K562 (cell line): ENCODE data around the gene STAU1. TPM values are rescaled to one million over a fixed set of nuclear protein-coding genes. Genes with fewer than 3 reads are reported as not detected.

ENCODE experiments used
- BACH1 ChIP-seq: fragments of 200-800 bp; sonication (Bioruptor generic); IDR thresholded peaks from 2 replicates; pipeline ENCODE4 v1.6.1; 2016; ENCODE audit warnings: missing genetic modification characterization, missing compliant biosample characterization
- DDX20 ChIP-seq: fragments of 450-650 bp; IDR thresholded peaks from 2 replicates; pipeline ENCODE4 v1.6.1; 2016; ENCODE audit warnings: missing genetic modification characterization, low read depth, mild to moderate bottlenecking, missing compliant biosample characterization, moderate library complexity
- EWSR1 ChIP-seq: fragments of 450-650 bp; IDR thresholded peaks from 2 replicates; pipeline ENCODE4 v1.6.1; 2018; ENCODE audit warnings: borderline replicate concordance, mild to moderate bottlenecking, low read depth, moderate library complexity; ENCODE audit not compliant: partially characterized antibody
- FOXP1 ChIP-seq: sonication (generic); formaldehyde crosslinking; IDR thresholded peaks from 2 replicates; pipeline ENCODE4 v1.8.0; 2022; ENCODE audit warnings: mild to moderate bottlenecking, missing genetic modification reagents
- GABPA ChIP-seq: fragments of 200-800 bp; sonication (Bioruptor generic); conservative IDR thresholded peaks from 2 replicates; pipeline ENCODE4 v1.6.1; 2016; ENCODE audit warnings: low read depth, missing genetic modification characterization, missing compliant biosample characterization
- ILF3 ChIP-seq: fragments of 450-650 bp; IDR thresholded peaks from 2 replicates; pipeline ENCODE4 v1.6.1; 2018; ENCODE audit warnings: antibody characterized with exemption, mild to moderate bottlenecking, moderate library complexity, borderline replicate concordance
- JUNB ChIP-seq: fragments of 450-650 bp; formaldehyde crosslinking; conservative IDR thresholded peaks from 2 replicates; pipeline ENCODE4 v1.4.0; 2020; ENCODE audit warnings: mild to moderate bottlenecking
- JUND ChIP-seq, 2 experiments: IDR thresholded peaks; 2 replicates in 1 of 2; 3 replicates in 1 of 2; pipeline ENCODE4 v1.6.1; 2011; ENCODE audit warnings: borderline replicate concordance in 2 of 2, low read depth in 2 of 2, low read length in 2 of 2, improper control_type of control experiment in 1 of 2, missing biosample characterization in 1 of 2, missing genetic modification characterization in 1 of 2, missing genetic modification reagents in 1 of 2
- KDM4B ChIP-seq, 2 experiments: fragments of 450-650 bp in 1 of 2; sonication (generic) in 1 of 2; IDR thresholded peaks; 2 replicates each; pipeline ENCODE4 v1.6.1; 2016 to 2017; ENCODE audit warnings: borderline replicate concordance in 2 of 2, antibody characterized with exemption in 1 of 2, low read depth in 1 of 2, mild to moderate bottlenecking in 1 of 2
- NONO ChIP-seq, 2 experiments: fragments of 200-400 bp in 1 of 2; fragments of 450-650 bp in 1 of 2; formaldehyde crosslinking in 1 of 2; IDR thresholded peaks; 2 replicates each; pipeline ENCODE4 v1.6.1; 2017; ENCODE audit warnings: low read depth in 2 of 2, mild to moderate bottlenecking in 2 of 2, moderate library complexity in 2 of 2, low read length in 1 of 2
- NR2C2 ChIP-seq, 2 experiments: fragments of 200-800 bp in 1 of 2; sonication (Bioruptor generic) in 1 of 2; sonication (generic) in 1 of 2; formaldehyde crosslinking in 1 of 2; IDR thresholded peaks; 2 replicates each; pipeline versions ENCODE4 v1.6.1 to v1.8.0; 2016 to 2022; ENCODE audit warnings: mild to moderate bottlenecking in 1 of 2, missing compliant biosample characterization in 1 of 2, missing genetic modification characterization in 1 of 2, missing genetic modification reagents in 1 of 2
- POLR2AphosphoS5 ChIP-seq: IDR thresholded peaks from 2 replicates; pipeline ENCODE4 v1.6.1; 2011; ENCODE audit warnings: mild to moderate bottlenecking, low read depth, low read length, moderate library complexity; ENCODE audit not compliant: control insufficient read depth, insufficient read depth
- PRMT5 ChIP-seq: sonication (generic); formaldehyde crosslinking; IDR thresholded peaks from 2 replicates; pipeline ENCODE4 v1.5.0; 2020; ENCODE audit warnings: missing genetic modification reagents
- RAD21 ChIP-seq, 2 experiments: fragments of 250-450 bp in 1 of 2; fragments of 450-650 bp in 1 of 2; sonication (Bioruptor Pico) in 1 of 2; formaldehyde crosslinking in 1 of 2; IDR thresholded peaks in 1 of 2; conservative IDR thresholded peaks in 1 of 2; 2 replicates each; pipeline versions ENCODE4 v1.4.0 to v1.8.0; 2020 to 2022; ENCODE audit warnings: mild to moderate bottlenecking in 2 of 2, moderate library complexity in 1 of 2
- SPI1 ChIP-seq: IDR thresholded peaks from 2 replicates; pipeline ENCODE4 v1.6.1; 2011; ENCODE audit warnings: low read depth, low read length, control low read depth, borderline replicate concordance
- ZBTB1 ChIP-seq: sonication (generic); formaldehyde crosslinking; IDR thresholded peaks from 2 replicates; pipeline ENCODE4 v1.8.1; 2023; ENCODE audit warnings: missing genetic modification reagents, low read depth, mild to moderate bottlenecking, borderline replicate concordance
- ZC3H8 ChIP-seq: fragments of 450-650 bp; IDR thresholded peaks from 2 replicates; pipeline ENCODE4 v1.6.1; 2017
- ZNF134 ChIP-seq: fragments of 250-450 bp; sonication (Bioruptor Pico); conservative IDR thresholded peaks from 2 replicates; pipeline ENCODE4 v1.4.0; 2020
- ZZZ3 ChIP-seq: fragments of 450-650 bp; IDR thresholded peaks from 2 replicates; pipeline ENCODE4 v1.6.1; 2016; ENCODE audit warnings: antibody characterized with exemption, mild to moderate bottlenecking, moderate library complexity
- polyA plus RNA-seq, 8 experiments: library from polyadenylated mRNA; depleted of rRNA in 4 of 8; stranded (reverse) in 5 of 8; unstranded in 3 of 8; fragments of >200 nt; fragmentation: Nextera tagmentation in 2 of 8; fragmentation: Illumina TruSeq in 1 of 8; extraction: Ambion mirVana in 2 of 8; extraction: Trizol in 1 of 8; gene quantifications; 2 replicates each; pipeline versions ENCODE4 v1.2.1 to v1.2.3, GENCODE V29; 2011 to 2014; ENCODE audit warnings: inconsistent platforms in 1 of 8, missing spikeins in 1 of 8
- total RNA-seq, 7 experiments: library from RNA; depleted of rRNA in 6 of 7; stranded (reverse); fragments of >200 nt in 6 of 7; fragmentation: Illumina TruSeq in 2 of 7; extraction: Trizol in 2 of 7; gene quantifications; 2 replicates each; pipeline versions ENCODE4 v1.2.1 to v1.2.3, GENCODE V29; 2011 to 2021; ENCODE audit warnings: low replicate concordance in 1 of 7
- TF ChIP-seq, protein P1 (sequence below), 3 experiments: fragments of 200-800 bp in 1 of 3; sonication (Bioruptor generic) in 1 of 3; sonication (generic) in 1 of 3; formaldehyde crosslinking in 1 of 3; IDR thresholded peaks; 2 replicates each; pipeline versions ENCODE4 v1.6.1 to v1.8.0; 2016 to 2022; ENCODE audit warnings: mild to moderate bottlenecking in 2 of 3, missing compliant biosample characterization in 2 of 3, missing genetic modification characterization in 2 of 3, missing genetic modification reagents in 1 of 3
- TF ChIP-seq, protein P2 (sequence below), 2 experiments: fragments of 450-650 bp in 1 of 2; sonication (generic) in 1 of 2; formaldehyde crosslinking in 1 of 2; IDR thresholded peaks in 1 of 2; conservative IDR thresholded peaks in 1 of 2; 2 replicates each; pipeline versions ENCODE4 v1.6.1 to v1.8.1; 2016 to 2023; ENCODE audit warnings: mild to moderate bottlenecking in 2 of 2, moderate library complexity in 2 of 2, inconsistent platforms in 1 of 2, missing genetic modification reagents in 1 of 2

STAU1 gene
- total and polyA plus RNA-seq, 9 of the 15 experiments (the other 6 are each of a cell fraction or from before 2014, with no cell fraction given) = 18.0 to 106 (median 50.6) TPM

GRCh38 chr20:49187851-49188641, at the start of gene STAU1 (continued):
- TF ChIP-seq, protein P1, sequence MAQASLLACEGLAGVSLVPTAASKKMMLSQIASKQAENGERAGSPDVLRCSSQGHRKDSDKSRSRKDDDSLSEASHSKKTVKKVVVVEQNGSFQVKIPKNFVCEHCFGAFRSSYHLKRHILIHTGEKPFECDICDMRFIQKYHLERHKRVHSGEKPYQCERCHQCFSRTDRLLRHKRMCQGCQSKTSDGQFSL (CRISPR knock-in tag; IDR thresholded peaks at IDR 0.05) = 0 out of 2 replicates have a peak, but pooled peaks have one; percentile 27
- TF ChIP-seq, protein P1 (tag; IDR thresholded peaks at IDR 0.05) = 0 out of 4 replicates have a peak, but pooled peaks of 1 of the 2 experiments have one; percentile 47
- TF ChIP-seq ZBTB1 (CRISPR knock-in tag) (peak; percentile 44; the same call in 1 of the 2 replicates), EWSR1 (no peak), SPI1 (no peak), FOXP1 (CRISPR knock-in tag) (no peak), JUNB (CRISPR knock-in tag) (no peak), GABPA (tag) (peak; percentile 94), NONO (IDR thresholded peaks at IDR 0.05; ENCODE audit: low read depth in 2 of 2, low read length in 1 of 2) (0 out of 4 replicates have a peak, but pooled peaks have one; percentile 32 to 61), POLR2AphosphoS5 (peak; percentile 75), RAD21 (CRISPR knock-in tag; conservative IDR thresholded peaks at IDR 0.05 in 1 of 2, IDR thresholded peaks at IDR 0.05 in 1 of 2) (0 out of 4 replicates have a peak, but pooled peaks of 1 of the 2 experiments have one; percentile 5), JUND (IDR thresholded peaks at IDR 0.05; ENCODE audit: borderline replicate concordance, low read depth, low read length) (peak; percentile 41; the same call in 1 of the 2 replicates), JUND (tag; IDR thresholded peaks at IDR 0.05; ENCODE audit: borderline replicate concordance, low read depth, low read length) (no peak; the same call in 2 of the 3 replicates), ZC3H8 (no peak), ZZZ3 (no peak), BACH1 (no peak; the same call in 1 of the 2 replicates), KDM4B (IDR thresholded peaks at IDR 0.05; ENCODE audit: borderline replicate concordance in 2 of 2, low read depth in 1 of 2) (peak in 1 of 2 experiments; percentile 87; a peak in 1 of 4 replicates), PRMT5 (CRISPR knock-in tag) (no peak), ZNF134 (peak; percentile 39; the same call in 1 of the 2 replicates), ILF3 (no peak), NR2C2 (CRISPR knock-in tag; IDR thresholded peaks at IDR 0.05) (no peak), NR2C2 (tag; IDR thresholded peaks at IDR 0.05) (peak; percentile 83), DDX20 (tag) (no peak)
- TF ChIP-seq, protein P2, sequence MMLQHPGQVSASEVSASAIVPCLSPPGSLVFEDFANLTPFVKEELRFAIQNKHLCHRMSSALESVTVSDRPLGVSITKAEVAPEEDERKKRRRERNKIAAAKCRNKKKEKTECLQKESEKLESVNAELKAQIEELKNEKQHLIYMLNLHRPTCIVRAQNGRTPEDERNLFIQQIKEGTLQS (IDR thresholded peaks at IDR 0.05) = no peak
- TF ChIP-seq, protein P2 (CRISPR knock-in tag; conservative IDR thresholded peaks at IDR 0.05) = no peak
